ENCODE results near the gene C10orf71.

The C10orf71 gene

GRCh38 chr10:49318028-49318427 is 19.1 kb downstream of the C10orf71 start:
- H3K27me3 ChIP-seq: no peaks in the 10 kb centered on the region
- peaks cover 30% of the 10 kb centered on the region in 2 experiments for H3K4me1 ChIP-seq (ENCODE audit: control insufficient read depth in 1 of 2, insufficient read depth in 1 of 2, low read depth in 1 of 2, low read length in 1 of 2)
- H3K9me3 ChIP-seq: no peaks in the 10 kb centered on the region
- no peak overlapping the region for H3K4me3 ChIP-seq (ENCODE audit: low read depth in 1 of 2, low read length in 1 of 2)
- TF ChIP-seq CTCF (IDR thresholded peaks at IDR 0.05): no peak
- peak overlapping the region; percentile 66 for H3K27ac ChIP-seq
- H3K36me3 ChIP-seq: no peaks in the 10 kb centered on the region

GRCh38 chr10:49318755-49319154 is 19.8 kb downstream of the C10orf71 start:
- Histone ChIP-seq H3K4me3 (ENCODE audit: low read depth in 1 of 2, low read length in 1 of 2) (peak overlapping the region in 1 of 2 experiments; percentile 5), H3K36me3 (no peaks in the 10 kb centered on the region), H3K4me1 (ENCODE audit: control insufficient read depth in 1 of 2, insufficient read depth in 1 of 2, low read depth in 1 of 2, low read length in 1 of 2) (peaks cover 30% of the 10 kb centered on the region in 2 experiments), H3K27ac (peak overlapping the region; percentile 66), H3K27me3 (no peaks in the 10 kb centered on the region), H3K9me3 (no peaks in the 10 kb centered on the region)
- no peak for TF ChIP-seq CTCF (IDR thresholded peaks at IDR 0.05)

- Histone ChIP-seq H3K36me3 (no peaks in the 10 kb centered on the region), H3K4me3 (ENCODE audit: low read depth in 1 of 2, low read length in 1 of 2) (peak overlapping the region in 1 of 2 experiments; percentile 5), H3K4me1 (ENCODE audit: control insufficient read depth in 1 of 2, insufficient read depth in 1 of 2, low read depth in 1 of 2, low read length in 1 of 2) (peaks cover 30 to 31% of the 10 kb centered on the region in 2 experiments), H3K27me3 (no peaks in the 10 kb centered on the region), H3K27ac (peak overlapping the region; percentile 66), H3K9me3 (no peaks in the 10 kb centered on the region)
- no peak for TF ChIP-seq CTCF (IDR thresholded peaks at IDR 0.05)
These were observed 20.2 kb downstream of the C10orf71 start for GRCh38 chr10:49319206-49319605.

- Histone ChIP-seq H3K4me1 (ENCODE audit: control insufficient read depth in 1 of 2, insufficient read depth in 1 of 2, low read depth in 1 of 2, low read length in 1 of 2) (peaks cover 37 to 41% of the 10 kb centered on the region in 2 experiments), H3K36me3 (no peaks in the 10 kb centered on the region), H3K9me3 (no peaks in the 10 kb centered on the region), H3K27ac (peak overlapping the region; percentile 66), H3K4me3 (ENCODE audit: low read depth in 1 of 2, low read length in 1 of 2) (no peak overlapping the region), H3K27me3 (no peaks in the 10 kb centered on the region)
- TF ChIP-seq CTCF (IDR thresholded peaks at IDR 0.05): no peak
These were observed 21.2 kb downstream of the C10orf71 start for GRCh38 chr10:49320191-49320590.

GRCh38 chr10:49321021-49321420 is 22.1 kb downstream of the C10orf71 start:
- Histone ChIP-seq H3K27me3 (no peaks in the 10 kb centered on the region), H3K36me3 (no peaks in the 10 kb centered on the region), H3K27ac (no peak overlapping the region), H3K4me3 (ENCODE audit: low read depth in 1 of 2, low read length in 1 of 2) (no peak overlapping the region), H3K4me1 (ENCODE audit: control insufficient read depth in 1 of 2, insufficient read depth in 1 of 2, low read depth in 1 of 2, low read length in 1 of 2) (peaks cover 40 to 44% of the 10 kb centered on the region in 2 experiments), H3K9me3 (no peaks in the 10 kb centered on the region)
- TF ChIP-seq CTCF (IDR thresholded peaks at IDR 0.05): no peak
